ENCODE data around the gene KIAA1586. TPM values are rescaled to one million over a fixed set of nuclear protein-coding genes. Genes with fewer than 3 reads are reported as not detected.

KIAA1586 gene
- total RNA-seq, 1 experiment from 2014 or later = 8.6 TPM

DNA sequence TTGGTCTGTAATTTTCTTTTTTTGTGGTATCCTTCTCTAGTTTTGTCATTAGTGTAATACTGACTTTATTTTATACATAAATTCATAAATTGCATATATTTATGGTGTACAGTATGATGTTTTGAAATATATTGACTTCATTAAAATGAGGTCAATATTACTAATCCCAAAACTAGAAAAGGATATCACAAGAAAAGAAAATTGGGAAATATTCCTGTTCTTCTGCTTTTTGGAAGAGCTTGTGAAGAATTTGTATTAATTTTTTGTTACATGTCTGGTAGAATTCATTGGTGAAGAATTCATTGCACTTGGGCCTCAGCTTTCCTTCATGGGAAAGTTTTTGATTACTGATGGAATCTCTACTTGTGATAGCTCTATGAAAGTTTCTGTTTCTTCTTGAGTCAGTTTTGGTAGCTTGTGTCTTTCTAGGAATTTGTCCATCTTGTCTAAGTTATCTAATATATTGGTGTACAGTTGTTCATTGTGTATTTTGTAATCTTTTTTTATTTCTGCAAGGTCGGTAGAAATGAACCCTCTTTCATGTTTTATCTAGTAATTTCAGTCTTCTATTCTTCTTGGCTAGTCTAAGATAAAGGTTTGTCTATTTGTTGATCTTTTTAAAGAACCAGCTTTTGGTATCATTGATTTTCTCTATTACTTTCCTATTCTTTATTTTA is 32.2 kb downstream of the KIAA1586 start:
- Histone ChIP-seq H3F3A (ENCODE audit: insufficient read depth, low read depth) (no peaks in the 10 kb centered on the region), H3K9me3 (ENCODE audit: insufficient read depth, low read depth) (no peaks in the 10 kb centered on the region), H4K20me1 (ENCODE audit: insufficient read depth) (no peaks in the 10 kb centered on the region), H3K27me3 (ENCODE audit: insufficient read depth, low read depth) (no peaks in the 10 kb centered on the region), H3K4me3 (no peak overlapping the region), H3K9me2 (ENCODE audit: insufficient read depth) (no peaks in the 10 kb centered on the region), H2AFZ (no peak overlapping the region), H3K4me2 (no peak overlapping the region), H3K79me2 (ENCODE audit: low read depth) (no peaks in the 10 kb centered on the region), H3K4me1 (replicated peaks; ENCODE audit: insufficient read depth) (no peaks in the 10 kb centered on the region), H3K27ac (no peak overlapping the region), H3K36me3 (ENCODE audit: low read depth) (no peaks in the 10 kb centered on the region)
- intact Hi-C loops (cut with micrococcal nuclease; ENCODE audit: unreplicated experiment) = no loop called here
- no TSS peak for BruUV-seq (replicated peaks)
- TF ChIP-seq CTCF (conservative IDR thresholded peaks at IDR 0.05) (no peak), EZH2 (IDR thresholded peaks at IDR 0.05; ENCODE audit: low read depth) (no peak)
- CTCF ChIA-PET = no interaction called here
- DNase-seq = no peak
- POLR2A ChIA-PET (ENCODE audit: unreplicated experiment) = no interaction called here

GRCh38 chr6:57085471-57085870 is 39.0 kb downstream of the KIAA1586 start:
- intact Hi-C loops (cut with micrococcal nuclease; ENCODE audit: unreplicated experiment) = no loop called here
- CTCF ChIA-PET = interaction anchor here (0.6 kb wide), 1 partner anchor 766 kb away, joined by 4 read pairs; no protein-coding TSS in a partner anchor

GRCh38 chr6:57086843-57087242 is 40.4 kb downstream of the KIAA1586 start:
- H4K20me1 ChIP-seq (ENCODE audit: insufficient read depth) = peaks cover under 1% of the 10 kb centered on the region

More at GRCh38 chr6:57085471-57085870, 39.0 kb downstream of the KIAA1586 start:
- no peak overlapping the region for H3K27ac ChIP-seq
- H4K20me1 ChIP-seq (ENCODE audit: insufficient read depth) = no peaks in the 10 kb centered on the region
- H2AFZ ChIP-seq = no peak overlapping the region
- POLR2A ChIA-PET (ENCODE audit: unreplicated experiment) = no interaction called here
- no peaks in the 10 kb centered on the region for H3K9me3 ChIP-seq (ENCODE audit: insufficient read depth, low read depth)
- H3K27me3 ChIP-seq (ENCODE audit: insufficient read depth, low read depth) = no peaks in the 10 kb centered on the region
- no peaks in the 10 kb centered on the region for H3K9me2 ChIP-seq (ENCODE audit: insufficient read depth)
- H3F3A ChIP-seq (ENCODE audit: insufficient read depth, low read depth) = no peaks in the 10 kb centered on the region
- H3K4me1 ChIP-seq (replicated peaks; ENCODE audit: insufficient read depth) = peaks cover 4% of the 10 kb centered on the region; the same call in 1 of the 2 replicates
- no peak overlapping the region for H3K4me2 ChIP-seq
- no TSS peak for BruUV-seq (replicated peaks)
- no peaks in the 10 kb centered on the region for H3K79me2 ChIP-seq (ENCODE audit: low read depth)
- no peaks in the 10 kb centered on the region for H3K36me3 ChIP-seq (ENCODE audit: low read depth)
- no peak for DNase-seq
- TF ChIP-seq CTCF (conservative IDR thresholded peaks at IDR 0.05) = no peak
- TF ChIP-seq EZH2 (IDR thresholded peaks at IDR 0.05; ENCODE audit: low read depth) = no peak
- no peak overlapping the region for H3K4me3 ChIP-seq

More at GRCh38 chr6:57086843-57087242, 40.4 kb downstream of the KIAA1586 start:
- no TSS peak for BruUV-seq (replicated peaks)
- Histone ChIP-seq H3K4me2 (no peak overlapping the region), H3K4me3 (no peak overlapping the region), H3K27ac (no peak overlapping the region), H3K27me3 (ENCODE audit: insufficient read depth, low read depth) (no peaks in the 10 kb centered on the region), H2AFZ (no peak overlapping the region), H3K9me2 (ENCODE audit: insufficient read depth) (no peaks in the 10 kb centered on the region), H3K9me3 (ENCODE audit: insufficient read depth, low read depth) (no peaks in the 10 kb centered on the region), H3K79me2 (ENCODE audit: low read depth) (peaks cover 6% of the 10 kb centered on the region), H3K36me3 (ENCODE audit: low read depth) (peaks cover 3% of the 10 kb centered on the region; the same call in 1 of the 2 replicates), H3K4me1 (replicated peaks; ENCODE audit: insufficient read depth) (peaks cover 9% of the 10 kb centered on the region), H3F3A (ENCODE audit: insufficient read depth, low read depth) (no peaks in the 10 kb centered on the region)
- TF ChIP-seq EZH2 (IDR thresholded peaks at IDR 0.05; ENCODE audit: low read depth) (no peak), CTCF (conservative IDR thresholded peaks at IDR 0.05) (no peak)
- DNase-seq = no peak
- POLR2A ChIA-PET (ENCODE audit: unreplicated experiment) = no interaction called here
- intact Hi-C loops (cut with micrococcal nuclease; ENCODE audit: unreplicated experiment) = no loop called here
- CTCF ChIA-PET = no interaction called here
